ENCODE results near the gene SCARF1. TPM values are rescaled to one million over a fixed set of nuclear protein-coding genes. Genes with fewer than 3 reads are reported as not detected.

SCARF1 gene
- polyA plus RNA-seq, 1 donor (not counting 4 experiments of a cell fraction or from before 2014, with no cell fraction given), result 0.05 TPM

- FAIRE-seq (no peak), DNase-seq (ENCODE audit: low read depth, low spot score) (no peak)
- TF ChIP-seq CTCF (optimal IDR thresholded peaks at IDR 0.05 in 1 of 3, IDR thresholded peaks at IDR 0.05 in 1 of 3, conservative IDR thresholded peaks at IDR 0.05 in 1 of 3; ENCODE audit: extremely low read depth in 1 of 3, insufficient read depth in 2 of 3, low read length in 3 of 3), result no peak
- no peak for TF ChIP-seq EZH2 (IDR thresholded peaks at IDR 0.05; ENCODE audit: low read length)
- H2AFZ ChIP-seq (ENCODE audit: control insufficient read depth, low read length), result no peak overlapping the region
- H3K9me1 ChIP-seq (ENCODE audit: control insufficient read depth, extremely low read depth, insufficient read depth, low read length), result no peaks in the 10 kb centered on the region
- H3K4me2 ChIP-seq (ENCODE audit: control insufficient read depth, extremely low read depth, insufficient read depth, low read depth, low read length), result no peak overlapping the region
- dilution Hi-C loops (cut with MboI; ENCODE audit: extremely low pct_ligation_motif_present, low sequenced_read_pairs), result no loop called here
- peaks cover 19% of the 10 kb centered on the region for H3K4me1 ChIP-seq (ENCODE audit: control insufficient read depth, extremely low read depth, insufficient read depth, low read length)
- no peaks in the 10 kb centered on the region for H3K79me2 ChIP-seq (ENCODE audit: control insufficient read depth, insufficient read depth, low read length)
- H3K9me3 ChIP-seq (ENCODE audit: control insufficient read depth, low read depth, low read length), result no peaks in the 10 kb centered on the region
- peaks cover 8% of the 10 kb centered on the region for H4K20me1 ChIP-seq (ENCODE audit: control insufficient read depth, extremely low read depth, insufficient read depth, low read length)
- H3K36me3 ChIP-seq (ENCODE audit: control insufficient read depth in 2 of 2, extremely low read depth in 1 of 2, insufficient read depth in 2 of 2, low read length in 2 of 2), result peaks cover 0 to 14% of the 10 kb centered on the region in 2 experiments
- H3K27ac ChIP-seq (ENCODE audit: control insufficient read depth, insufficient read depth, low read length), result no peak overlapping the region
- H3K4me3 ChIP-seq (ENCODE audit: control insufficient read depth in 2 of 3, extremely low read depth in 1 of 3, insufficient read depth in 2 of 3, low read depth in 1 of 3, low read length in 3 of 3), result no peak overlapping the region
- H3K9ac ChIP-seq (ENCODE audit: control insufficient read depth, extremely low read depth, insufficient read depth, low read length), result no peak overlapping the region
- H3K27me3 ChIP-seq (ENCODE audit: control insufficient read depth, extremely low read depth, insufficient read depth, low read length), result no peaks in the 10 kb centered on the region
These were observed 52.5 kb downstream of the SCARF1 start for GRCh38 chr17:1592751-1593629.

GRCh38 chr17:1591474-1592090, 54.0 kb downstream of the SCARF1 start:
- H3K9ac ChIP-seq (ENCODE audit: control insufficient read depth, extremely low read depth, insufficient read depth, low read length), result no peak overlapping the region
- TF ChIP-seq CTCF (optimal IDR thresholded peaks at IDR 0.05 in 1 of 3, IDR thresholded peaks at IDR 0.05 in 1 of 3, conservative IDR thresholded peaks at IDR 0.05 in 1 of 3; ENCODE audit: extremely low read depth in 1 of 3, insufficient read depth in 2 of 3, low read length in 3 of 3) (no peak), EZH2 (IDR thresholded peaks at IDR 0.05; ENCODE audit: low read length) (no peak)
- peaks cover 14% of the 10 kb centered on the region for H3K4me1 ChIP-seq (ENCODE audit: control insufficient read depth, extremely low read depth, insufficient read depth, low read length)
- DNase-seq (ENCODE audit: low read depth, low spot score) (no peak), FAIRE-seq (no peak)
- H3K79me2 ChIP-seq (ENCODE audit: control insufficient read depth, insufficient read depth, low read length), result no peaks in the 10 kb centered on the region
- H3K9me3 ChIP-seq (ENCODE audit: control insufficient read depth, low read depth, low read length), result no peaks in the 10 kb centered on the region
- no peak overlapping the region for H3K4me2 ChIP-seq (ENCODE audit: control insufficient read depth, extremely low read depth, insufficient read depth, low read depth, low read length)
- H2AFZ ChIP-seq (ENCODE audit: control insufficient read depth, low read length), result no peak overlapping the region
- H4K20me1 ChIP-seq (ENCODE audit: control insufficient read depth, extremely low read depth, insufficient read depth, low read length), result peaks cover 8% of the 10 kb centered on the region
- H3K9me1 ChIP-seq (ENCODE audit: control insufficient read depth, extremely low read depth, insufficient read depth, low read length), result no peaks in the 10 kb centered on the region
- H3K36me3 ChIP-seq (ENCODE audit: control insufficient read depth in 2 of 2, extremely low read depth in 1 of 2, insufficient read depth in 2 of 2, low read length in 2 of 2), result peaks cover 0 to 18% of the 10 kb centered on the region in 2 experiments
- dilution Hi-C loops (cut with MboI; ENCODE audit: extremely low pct_ligation_motif_present, low sequenced_read_pairs), result no loop called here
- H3K27me3 ChIP-seq (ENCODE audit: control insufficient read depth, extremely low read depth, insufficient read depth, low read length), result no peaks in the 10 kb centered on the region
- no peak overlapping the region for H3K4me3 ChIP-seq (ENCODE audit: control insufficient read depth in 2 of 3, extremely low read depth in 1 of 3, insufficient read depth in 2 of 3, low read depth in 1 of 3, low read length in 3 of 3)
- H3K27ac ChIP-seq (ENCODE audit: control insufficient read depth, insufficient read depth, low read length), result no peak overlapping the region
